Psoas muscle (tissue), 8 donors: ENCODE data around the gene DBN1. TPM values are rescaled to one million over a fixed set of nuclear protein-coding genes. Genes with fewer than 3 reads are reported as not detected.

Experiments used
- ATAC-seq, 4 donors: fragments of 200-7000 bp; cut with Tn5 transposase; one replicate each; pipeline ENCODE4 v1.9.1; 2020; ENCODE audit warnings: moderate library complexity in 3 of 4, mild to moderate bottlenecking in 2 of 4
- DNase-seq, 2 donors: peaks; one replicate each; pipeline ENCODE4 v3.0.0-alpha.2; 2020
- H3K27ac ChIP-seq: fragments of 200-600 bp; one replicate; pipeline ENCODE4 v1.8.0; 2022
- H3K27me3 ChIP-seq, 3 donors: fragments of 200-600 bp in 1 of 3; one replicate each; pipeline versions ENCODE4 v1.6.1 to v1.8.0; 2013 to 2022; ENCODE audit warnings: low read length in 2 of 3, mild to moderate bottlenecking in 2 of 3, moderate library complexity in 1 of 3; ENCODE audit not compliant: insufficient read depth in 3 of 3
- H3K36me3 ChIP-seq, 2 donors: fragments of 200-600 bp in 1 of 2; one replicate each; pipeline versions ENCODE4 v1.6.1 to v1.8.0; 2013 to 2022; ENCODE audit warnings: low read depth in 1 of 2, mild to moderate bottlenecking in 1 of 2, moderate library complexity in 1 of 2; ENCODE audit not compliant: insufficient read depth in 1 of 2
- H3K4me1 ChIP-seq: fragments of 200-600 bp; one replicate; pipeline ENCODE4 v1.8.0; 2022
- H3K4me3 ChIP-seq: fragments of 200-600 bp; one replicate; pipeline ENCODE4 v1.8.0; 2022; ENCODE audit warnings: mild to moderate bottlenecking
- H3K9me3 ChIP-seq: fragments of 200-600 bp; one replicate; pipeline ENCODE4 v1.8.0; 2022
- CTCF ChIP-seq: fragments of 200-600 bp; IDR thresholded peaks from one replicate; pipeline ENCODE4 v1.8.0; 2022; ENCODE audit warnings: antibody characterized with exemption
- WGBS, 3 donors: extraction: QIAGEN DNeasy Blood & Tissue Kit; methylation state at CpG; one replicate each; pipeline versions ENCODE4 v1.1.6 to v1.1.7; 2013; 5-methylcytosine and 5-hydroxymethylcytosine counted together
- intact Hi-C, 2 donors: fragments of 100-400 bp; cut with DNase I; formaldehyde crosslinking; loops; one replicate each; pipeline versions ENCODE4 v1.11.0 to v1.14.2; 2022
- polyA plus RNA-seq, 3 donors: library from polyadenylated mRNA; stranded (reverse); fragments of 200-250 nt; gene quantifications; one replicate each; pipeline ENCODE4 v1.2.3, GENCODE V29; 2013
- total RNA-seq, 4 donors: library from RNA; stranded (reverse); fragmentation: NEBNext Ultra II Directional in 2 of 4; extraction: Animal tissue kit (Norgen Biotek cat#: 25700) in 2 of 4; gene quantifications; one replicate each; pipeline versions ENCODE4 v1.2.1 to v1.2.4, GENCODE V29; 2021 to 2023
- donor health status: healthy with polysubstance abuse.
- donor health status: DM: no; HTN: no; CAD: no; lungs with moderate emphysema.
- donor health status: Bipolar disorder and iron deficiency.
- donor health status: healthy.
- donor health status: DM: yes; HTN: yes; CAD: no.
- donor health status: DM: no; HTN: no; CAD: no.
- donor health status: DM: no; HTN: no; CAD: no.
- donor health status: DM: yes; HTN: yes; CAD: no.

The DBN1 gene
- total and polyA plus RNA-seq, 7 donors, result 8.1 to 28.4 (median 20.8) TPM

- DNase-seq (no peak), ATAC-seq (no peak)
- Histone ChIP-seq H3K27me3 (peaks cover 0 to 45% (median 5%) of the 10 kb centered on the region in 3 donors), H3K9me3 (no peaks in the 10 kb centered on the region), H3K36me3 (no peaks in the 10 kb centered on the region), H3K27ac (no peak overlapping the region), H3K4me3 (no peak overlapping the region), H3K4me1 (peaks cover 17% of the 10 kb centered on the region)
- no peak for TF ChIP-seq CTCF
- WGBS, 3 donors, result 69 to 77% (median 71%) methylated on average over 17 of the region's 17 CpGs
- intact Hi-C loops, result loop anchor here (1.0 to 10.0 kb wide), 3 partner anchors 49 to 341 kb away; partner anchors contain the start of gene MXD3 (in 1 of the 2)
Measured at GRCh38 chr5:177452688-177453638, 20.5 kb downstream of the DBN1 start.

- peaks cover 17% of the 10 kb centered on the region for H3K4me1 ChIP-seq
- H3K9me3 ChIP-seq, result no peaks in the 10 kb centered on the region
- H3K27ac ChIP-seq, result no peak overlapping the region
- no peak overlapping the region for H3K4me3 ChIP-seq
- H3K36me3 ChIP-seq, result no peaks in the 10 kb centered on the region
- DNase-seq (no peak), ATAC-seq (no peak)
- 81 to 87% (median 81%) methylated on average over 9 to 10 of the region's 10 CpGs for WGBS, 3 donors
- peaks cover 0 to 50% (median 7%) of the 10 kb centered on the region in 3 donors for H3K27me3 ChIP-seq
- TF ChIP-seq CTCF, result no peak
- intact Hi-C loops, result loop anchor here (5.0 to 10.0 kb wide), 2 partner anchors 136 to 339 kb away; partner anchors contain the start of gene MXD3 (in 1 of the 2)
Measured at GRCh38 chr5:177450667-177451424, 22.6 kb downstream of the DBN1 start.

- H3K27me3 ChIP-seq, result peaks cover 0 to 50% (median 7%) of the 10 kb centered on the region in 3 donors
- H3K9me3 ChIP-seq, result no peaks in the 10 kb centered on the region
- H3K4me3 ChIP-seq, result no peak overlapping the region
- DNase-seq, result no peak
- no peaks in the 10 kb centered on the region for H3K36me3 ChIP-seq
- H3K4me1 ChIP-seq, result peaks cover 17% of the 10 kb centered on the region
- TF ChIP-seq CTCF, result no peak
- WGBS, 3 donors, result 88 to 91% (median 89%) methylated on average over 18 of the region's 18 CpGs
- intact Hi-C loops, result loop anchor here (5.0 to 10.0 kb wide), 2 partner anchors 135 to 337 kb away; partner anchors contain the start of gene MXD3 (in 1 of the 2)
- no peak for ATAC-seq
- no peak overlapping the region for H3K27ac ChIP-seq
Measured at GRCh38 chr5:177449140-177450061, 24.0 kb downstream of the DBN1 start.
